NCI-H1092 (cell line): Measurements from ENCODE around the gene FOXJ3.

ENCODE experiments used
- DNase-seq: peaks from one replicate; lab custom pipeline; 2025; lab: John Stamatoyannopoulos, UW

Gene FOXJ3

GRCh38 chr1:42334240-42335049, 590 bp downstream of the FOXJ3 start:
- peak; percentile 39 for DNase-seq

GRCh38 chr1:42333662-42334239, 1.3 kb downstream of the FOXJ3 start:
- DNase-seq, result no peak

- DNase-seq, result no peak
Measured at GRCh38 chr1:42332877-42333276, 2.2 kb downstream of the FOXJ3 start.

GRCh38 chr1:42330215-42330614, 4.8 kb downstream of the FOXJ3 start:
- no peak for DNase-seq

GRCh38 chr1:42328916-42329496, 6.0 kb downstream of the FOXJ3 start:
- DNase-seq, result no peak

GRCh38 chr1:42328047-42328625, 6.9 kb downstream of the FOXJ3 start:
- no peak for DNase-seq

- DNase-seq, result no peak
Measured at GRCh38 chr1:42325014-42325402, 10.0 kb downstream of the FOXJ3 start.

GRCh38 chr1:42324398-42325013, 10.5 kb downstream of the FOXJ3 start:
- DNase-seq, result no peak

- DNase-seq, result no peak
Measured at GRCh38 chr1:42323551-42323950, 11.5 kb downstream of the FOXJ3 start.

- DNase-seq, result no peak
Measured at GRCh38 chr1:42322577-42322976, 12.5 kb downstream of the FOXJ3 start.

- DNase-seq, result no peak
Measured at GRCh38 chr1:42321731-42322130, 13.3 kb downstream of the FOXJ3 start.

- DNase-seq, result no peak
Measured at GRCh38 chr1:42320708-42321107, 14.3 kb downstream of the FOXJ3 start.

- no peak for DNase-seq
Measured at GRCh38 chr1:42319871-42320484, 15.1 kb downstream of the FOXJ3 start.

GRCh38 chr1:42319128-42319851, 15.7 kb downstream of the FOXJ3 start:
- no peak for DNase-seq

GRCh38 chr1:42318601-42319000, 16.4 kb downstream of the FOXJ3 start:
- no peak for DNase-seq

GRCh38 chr1:42317308-42317707, 17.7 kb downstream of the FOXJ3 start:
- DNase-seq, result no peak

GRCh38 chr1:42316292-42316691, 18.7 kb downstream of the FOXJ3 start:
- DNase-seq, result no peak

GRCh38 chr1:42315500-42315899, 19.5 kb downstream of the FOXJ3 start:
- no peak for DNase-seq

GRCh38 chr1:42313970-42314369, 21.1 kb downstream of the FOXJ3 start:
- no peak for DNase-seq

- no peak for DNase-seq
Measured at GRCh38 chr1:42312576-42313212, 22.3 kb downstream of the FOXJ3 start.

GRCh38 chr1:42311897-42312296, 23.1 kb downstream of the FOXJ3 start:
- DNase-seq, result no peak
